Heart left ventricle (tissue), 16 donors: ENCODE results near the gene ERBB4. TPM values are rescaled to one million over a fixed set of nuclear protein-coding genes. Genes with fewer than 3 reads are reported as not detected.

Source experiments
- ATAC-seq, 4 donors: fragments of 200-7000 bp; cut with Tn5 transposase; one replicate each; pipeline ENCODE4 v1.9.1; 2020 to 2022; ENCODE audit warnings: moderate library complexity in 4 of 4, mild to moderate bottlenecking in 3 of 4, moderate number of reproducible peaks in 1 of 4
- DNase-seq, 5 donors: peaks; one replicate each; pipeline ENCODE4 v3.0.0-alpha.2; 2020
- H3K27ac ChIP-seq, 12 donors: fragments of 200-600 bp; sonication (generic) in 4 of 12; one replicate each; pipeline versions ENCODE4 v1.5.0 to v1.8.0; 2016 to 2022; ENCODE audit warnings: mild to moderate bottlenecking in 2 of 12
- H3K27me3 ChIP-seq, 9 donors: fragments of 200-600 bp; sonication (generic) in 2 of 9; one replicate each; pipeline versions ENCODE4 v1.5.1 to v1.8.0; 2016 to 2022; ENCODE audit warnings: mild to moderate bottlenecking in 3 of 9
- H3K36me3 ChIP-seq, 9 donors: fragments of 200-600 bp; sonication (generic) in 2 of 9; one replicate each; pipeline versions ENCODE4 v1.5.0 to v1.8.0; 2018 to 2022; ENCODE audit warnings: mild to moderate bottlenecking in 2 of 9
- H3K4me1 ChIP-seq, 12 donors: fragments of 200-600 bp; sonication (generic) in 4 of 12; one replicate each; pipeline versions ENCODE4 v1.5.0 to v1.8.0; 2016 to 2022; ENCODE audit warnings: mild to moderate bottlenecking in 3 of 12
- H3K4me3 ChIP-seq, 12 donors: fragments of 200-600 bp; sonication (generic) in 4 of 12; one replicate each; pipeline versions ENCODE4 v1.5.0 to v1.8.0; 2017 to 2022; ENCODE audit warnings: mild to moderate bottlenecking in 9 of 12, moderate library complexity in 4 of 12
- H3K9me3 ChIP-seq, 12 donors: fragments of 200-600 bp; sonication (generic) in 4 of 12; one replicate each; pipeline versions ENCODE4 v1.5.0 to v1.8.0; 2016 to 2022; ENCODE audit warnings: mild to moderate bottlenecking in 1 of 12
- CTCF ChIP-seq, 12 donors: fragments of 200-600 bp; sonication (generic) in 4 of 12; IDR thresholded peaks; one replicate each; pipeline versions ENCODE4 v1.5.0 to v1.8.0; 2018 to 2022; ENCODE audit warnings: antibody characterized with exemption in 12 of 12, mild to moderate bottlenecking in 5 of 12
- POLR2A ChIP-seq, 2 donors: fragments of 450-650 bp; IDR thresholded peaks; one replicate each; pipeline ENCODE4 v1.6.1; 2017; ENCODE audit warnings: antibody characterized with exemption in 2 of 2, mild to moderate bottlenecking in 2 of 2, moderate library complexity in 2 of 2
- WGBS, 4 donors: extraction: QIAGEN DNeasy Blood & Tissue Kit in 2 of 4; methylation state at CpG; one replicate each; pipeline versions ENCODE4 v1.1.5 to v1.1.7; 2013 to 2018; 5-methylcytosine and 5-hydroxymethylcytosine counted together
- intact Hi-C, 10 donors: fragments of 100-400 bp; cut with DNase I; formaldehyde crosslinking; loops; one replicate each; pipeline versions ENCODE4 v1.11.1 to v1.14.2; 2022
- polyA plus RNA-seq, 2 donors: library from polyadenylated mRNA; stranded (reverse); fragments of 200-250 nt; gene quantifications; one replicate each; pipeline ENCODE4 v1.2.3, GENCODE V29; 2013
- total RNA-seq, 9 donors: library from RNA; depleted of rRNA in 2 of 9; stranded (reverse); fragments of >200 nt in 2 of 9; fragmentation: NEBNext Ultra II Directional in 3 of 9; extraction: Animal tissue kit (Norgen Biotek cat#: 25700) in 3 of 9; gene quantifications; one replicate each; pipeline versions ENCODE4 v1.1.0 to v1.2.4, GENCODE V29; 2016 to 2023
- donor health status: ischemic (EF 13 %, LVEDD 7.1; RV severe dilation, severe dysfunction).
- donor health status: healthy with polysubstance abuse.
- donor health status: DM: no; HTN: yes; CAD: no.
- donor health status: DM: no; HTN: no; CAD: no.
- donor health status: ischemic (EF 25% LVEDD 6.9; RV normal size, moderate dysfunction).
- donor health status: ischemic (EF 25% LVEDD 5.7; RV mildly dilated, moderate dysfunction).
- donor health status: healthy.
- donor health status: DM: yes; HTN: yes; CAD: no.
- donor health status: ischemic (EF 35%, LVEDD 5.7; RV mildly dilated, moderate dysfunction).
- donor health status: nonischemic (EF 11% LVEDD 7.7; RV severe dilation, severe dysfunction).
- donor health status: DM: yes; HTN: yes; CAD: no.
- donor health status: PGD.
- donor health status: ischemic (EF 29% LVEDD 5.4; RV normal size, mild dysfunction).
- donor health status: nonischemic (EF 23%, LVEDD 6.1; RV moderate dilation, normal function).

ERBB4 gene
- total and polyA plus RNA-seq, 11 donors: 1.3 to 29.5 (median 11.7) TPM

- DNase-seq: no peak
- Histone ChIP-seq H3K36me3 (no peaks in the 10 kb centered on the region), H3K4me1 (peaks cover 0 to 4% (median 0%) of the 10 kb centered on the region in 12 donors), H3K4me3 (no peak overlapping the region), H3K9me3 (no peaks in the 10 kb centered on the region), H3K27ac (no peak overlapping the region), H3K27me3 (no peaks in the 10 kb centered on the region)
- intact Hi-C loops: no loop called here
- TF ChIP-seq CTCF (IDR thresholded peaks at IDR 0.05) (no peak), POLR2A (IDR thresholded peaks at IDR 0.05) (no peak)
- no peak for ATAC-seq
- WGBS, 4 donors: 85 to 91% (median 90%) methylated on average over 2 of the region's 2 CpGs
Measured at GRCh38 chr2:211451642-211452041, 1087.0 kb downstream of the ERBB4 start.

GRCh38 chr2:211449819-211450218 lies 1088.8 kb downstream of the ERBB4 start:
- intact Hi-C loops: no loop called here
- TF ChIP-seq CTCF (IDR thresholded peaks at IDR 0.05): no peak
- TF ChIP-seq POLR2A (IDR thresholded peaks at IDR 0.05): no peak
- Histone ChIP-seq H3K27ac (no peak overlapping the region), H3K9me3 (no peaks in the 10 kb centered on the region), H3K4me1 (no peaks in the 10 kb centered on the region), H3K36me3 (no peaks in the 10 kb centered on the region), H3K4me3 (no peak overlapping the region), H3K27me3 (no peaks in the 10 kb centered on the region)
- ATAC-seq: no peak
- WGBS, 4 donors: 90 to 100% (median 94%) methylated on average over 1 of the region's 1 CpG
- DNase-seq: no peak

GRCh38 chr2:211447548-211447947 lies 1091.1 kb downstream of the ERBB4 start:
- 71 to 81% (median 76%) methylated on average over 1 of the region's 1 CpG for WGBS, 4 donors
- ATAC-seq: no peak

GRCh38 chr2:211440107-211440506 lies 1098.5 kb downstream of the ERBB4 start:
- no peak for DNase-seq
- intact Hi-C loops: no loop called here
- Histone ChIP-seq H3K36me3 (no peaks in the 10 kb centered on the region), H3K27me3 (no peaks in the 10 kb centered on the region), H3K4me1 (no peaks in the 10 kb centered on the region), H3K9me3 (no peaks in the 10 kb centered on the region), H3K4me3 (no peak overlapping the region), H3K27ac (no peak overlapping the region)
- WGBS, 4 donors: 82 to 93% (median 88%) methylated on average over 2 of the region's 2 CpGs
- ATAC-seq: no peak
- TF ChIP-seq POLR2A (IDR thresholded peaks at IDR 0.05) (no peak), CTCF (IDR thresholded peaks at IDR 0.05) (no peak)

More at GRCh38 chr2:211447548-211447947, 1091.1 kb downstream of the ERBB4 start:
- DNase-seq: no peak
- TF ChIP-seq POLR2A (IDR thresholded peaks at IDR 0.05) (no peak), CTCF (IDR thresholded peaks at IDR 0.05) (no peak)
- no peaks in the 10 kb centered on the region for H3K27me3 ChIP-seq
- no peak overlapping the region for H3K4me3 ChIP-seq
- H3K27ac ChIP-seq: no peak overlapping the region
- intact Hi-C loops: no loop called here
- H3K9me3 ChIP-seq: no peaks in the 10 kb centered on the region
- H3K36me3 ChIP-seq: no peaks in the 10 kb centered on the region
- H3K4me1 ChIP-seq: no peaks in the 10 kb centered on the region
